ENCODE measurements around the gene MARK2.

DNA sequence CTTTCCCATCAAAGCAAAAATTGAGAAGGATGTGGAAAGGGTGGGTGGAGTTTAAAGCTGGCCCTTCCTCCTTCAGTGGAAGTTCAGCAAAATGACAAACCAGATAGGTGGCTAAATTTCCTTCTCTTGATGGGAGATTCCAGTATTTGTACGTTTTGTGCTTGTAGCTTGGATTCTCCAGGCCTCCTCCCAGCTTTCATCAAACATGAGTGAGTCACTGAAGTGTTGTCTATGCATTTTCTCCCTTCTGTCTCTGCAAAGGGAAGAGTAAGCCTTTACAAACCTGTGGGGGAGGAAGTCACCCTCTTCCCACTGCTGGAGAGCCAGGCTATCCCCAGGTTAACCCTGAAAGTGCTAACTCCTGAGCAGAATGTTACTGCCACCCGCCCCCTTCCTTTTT, 6.4 kb downstream of the MARK2 start:
- TF ChIP-seq, protein P1, sequence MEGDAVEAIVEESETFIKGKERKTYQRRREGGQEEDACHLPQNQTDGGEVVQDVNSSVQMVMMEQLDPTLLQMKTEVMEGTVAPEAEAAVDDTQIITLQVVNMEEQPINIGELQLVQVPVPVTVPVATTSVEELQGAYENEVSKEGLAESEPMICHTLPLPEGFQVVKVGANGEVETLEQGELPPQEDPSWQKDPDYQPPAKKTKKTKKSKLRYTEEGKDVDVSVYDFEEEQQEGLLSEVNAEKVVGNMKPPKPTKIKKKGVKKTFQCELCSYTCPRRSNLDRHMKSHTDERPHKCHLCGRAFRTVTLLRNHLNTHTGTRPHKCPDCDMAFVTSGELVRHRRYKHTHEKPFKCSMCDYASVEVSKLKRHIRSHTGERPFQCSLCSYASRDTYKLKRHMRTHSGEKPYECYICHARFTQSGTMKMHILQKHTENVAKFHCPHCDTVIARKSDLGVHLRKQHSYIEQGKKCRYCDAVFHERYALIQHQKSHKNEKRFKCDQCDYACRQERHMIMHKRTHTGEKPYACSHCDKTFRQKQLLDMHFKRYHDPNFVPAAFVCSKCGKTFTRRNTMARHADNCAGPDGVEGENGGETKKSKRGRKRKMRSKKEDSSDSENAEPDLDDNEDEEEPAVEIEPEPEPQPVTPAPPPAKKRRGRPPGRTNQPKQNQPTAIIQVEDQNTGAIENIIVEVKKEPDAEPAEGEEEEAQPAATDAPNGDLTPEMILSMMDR (IDR thresholded peaks at IDR 0.05): no peak
- TF ChIP-seq POLR2A (IDR thresholded peaks at IDR 0.05): no peak

All from heart left ventricle (tissue), 13 donors.